Ascending aorta (tissue), 2 donors: ENCODE data around the gene CACNA1D. TPM values are rescaled to one million over a fixed set of nuclear protein-coding genes. Genes with fewer than 3 reads are reported as not detected.

Source experiments
- DNase-seq, 2 donors: peaks; one replicate each; pipeline ENCODE4 v3.0.0-alpha.2; 2019; ENCODE audit warnings: low spot score in 2 of 2
- H3K27ac ChIP-seq, 2 donors: fragments of 200-600 bp; sonication (generic); one replicate each; pipeline ENCODE4 v1.5.1; 2016 to 2017; ENCODE audit warnings: mild to moderate bottlenecking in 1 of 2
- H3K27me3 ChIP-seq: fragments of 200-600 bp; sonication (generic); one replicate; pipeline ENCODE4 v1.5.1; 2017
- H3K36me3 ChIP-seq, 2 donors: fragments of 200-600 bp; sonication (generic); one replicate each; pipeline ENCODE4 v1.5.1; 2016
- H3K4me1 ChIP-seq, 2 donors: fragments of 200-600 bp; sonication (generic); one replicate each; pipeline ENCODE4 v1.5.1; 2016 to 2017; ENCODE audit warnings: mild to moderate bottlenecking in 1 of 2
- H3K4me3 ChIP-seq, 2 donors: fragments of 200-600 bp; sonication (generic); one replicate each; pipeline ENCODE4 v1.5.1; 2016 to 2017; ENCODE audit warnings: mild to moderate bottlenecking in 1 of 2
- H3K9me3 ChIP-seq, 2 donors: fragments of 200-600 bp; sonication (generic); one replicate each; pipeline ENCODE4 v1.5.1; 2016
- intact Hi-C: fragments of 100-400 bp; cut with DNase I; formaldehyde crosslinking; loops from one replicate; pipeline ENCODE4 v1.15.1; 2023
- total RNA-seq: library from RNA; depleted of rRNA; stranded (reverse); fragments of >200 nt; gene quantifications from one replicate; pipeline ENCODE4 v1.1.0, GENCODE V29; 2016
- TF ChIP-seq, protein P1 (sequence below), 3 experiments: fragments of 200-600 bp in 2 of 3; fragments of 450-650 bp in 1 of 3; sonication (generic) in 2 of 3; IDR thresholded peaks; one replicate each; pipeline ENCODE4 v1.5.1; 2016 to 2019; ENCODE audit warnings: antibody characterized with exemption in 3 of 3, mild to moderate bottlenecking in 1 of 3, moderate library complexity in 1 of 3

The CACNA1D gene
- total RNA-seq, 1 donor from 2014 or later: 0.43 TPM

DNA sequence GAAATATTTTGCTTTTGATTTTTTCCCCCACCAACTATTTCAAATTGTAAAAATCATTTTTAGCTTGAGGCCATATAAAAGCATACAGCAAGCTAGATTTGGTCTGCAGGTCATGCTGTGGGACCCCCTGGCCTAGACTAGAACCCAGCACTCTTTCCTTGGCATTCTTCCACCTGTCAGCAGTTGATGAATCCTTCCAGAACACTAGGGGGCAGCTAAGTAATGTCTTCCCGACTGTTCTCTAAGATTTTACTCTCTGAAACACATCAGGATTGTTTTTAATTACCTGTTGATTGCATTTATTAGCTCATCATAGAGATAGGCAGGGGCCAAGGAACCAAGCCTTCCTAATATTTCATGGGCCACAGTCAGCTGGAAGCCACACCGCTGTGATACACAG lies 174.5 kb downstream of the CACNA1D start:
- no peak overlapping the region for H3K27ac ChIP-seq
- H3K36me3 ChIP-seq: no peaks in the 10 kb centered on the region
- no peaks in the 10 kb centered on the region for H3K27me3 ChIP-seq
- intact Hi-C loops: no loop called here
- no peak overlapping the region for H3K4me3 ChIP-seq
- no peak for DNase-seq
- TF ChIP-seq, protein P1, sequence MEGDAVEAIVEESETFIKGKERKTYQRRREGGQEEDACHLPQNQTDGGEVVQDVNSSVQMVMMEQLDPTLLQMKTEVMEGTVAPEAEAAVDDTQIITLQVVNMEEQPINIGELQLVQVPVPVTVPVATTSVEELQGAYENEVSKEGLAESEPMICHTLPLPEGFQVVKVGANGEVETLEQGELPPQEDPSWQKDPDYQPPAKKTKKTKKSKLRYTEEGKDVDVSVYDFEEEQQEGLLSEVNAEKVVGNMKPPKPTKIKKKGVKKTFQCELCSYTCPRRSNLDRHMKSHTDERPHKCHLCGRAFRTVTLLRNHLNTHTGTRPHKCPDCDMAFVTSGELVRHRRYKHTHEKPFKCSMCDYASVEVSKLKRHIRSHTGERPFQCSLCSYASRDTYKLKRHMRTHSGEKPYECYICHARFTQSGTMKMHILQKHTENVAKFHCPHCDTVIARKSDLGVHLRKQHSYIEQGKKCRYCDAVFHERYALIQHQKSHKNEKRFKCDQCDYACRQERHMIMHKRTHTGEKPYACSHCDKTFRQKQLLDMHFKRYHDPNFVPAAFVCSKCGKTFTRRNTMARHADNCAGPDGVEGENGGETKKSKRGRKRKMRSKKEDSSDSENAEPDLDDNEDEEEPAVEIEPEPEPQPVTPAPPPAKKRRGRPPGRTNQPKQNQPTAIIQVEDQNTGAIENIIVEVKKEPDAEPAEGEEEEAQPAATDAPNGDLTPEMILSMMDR (IDR thresholded peaks at IDR 0.05): no peak
- no peaks in the 10 kb centered on the region for H3K9me3 ChIP-seq
- H3K4me1 ChIP-seq: no peaks in the 10 kb centered on the region

DNA sequence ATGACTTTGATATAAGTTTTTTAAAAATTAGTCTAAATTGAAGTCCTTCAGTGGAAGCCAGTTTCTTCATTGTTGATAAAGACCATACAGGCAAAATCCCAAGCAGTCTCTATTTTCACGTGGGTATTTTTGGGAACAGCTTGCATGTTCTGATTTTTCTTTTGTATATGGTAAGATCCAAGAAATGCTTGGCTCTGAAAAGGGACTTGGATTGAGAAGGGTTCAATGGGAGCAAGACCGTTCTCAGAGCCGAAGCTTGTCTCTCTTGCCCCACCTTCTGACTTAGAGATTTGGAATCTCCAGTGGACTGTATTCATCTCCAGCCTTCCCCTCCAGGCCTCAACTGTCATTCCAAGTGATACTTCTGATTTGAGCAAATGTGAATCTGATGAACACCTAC lies 176.3 kb downstream of the CACNA1D start:
- H3K27ac ChIP-seq: no peak overlapping the region
- no peaks in the 10 kb centered on the region for H3K4me1 ChIP-seq
- no peaks in the 10 kb centered on the region for H3K27me3 ChIP-seq
- TF ChIP-seq, protein P1 (IDR thresholded peaks at IDR 0.05): no peak
- no peaks in the 10 kb centered on the region for H3K36me3 ChIP-seq
- H3K4me3 ChIP-seq: no peak overlapping the region
- no peaks in the 10 kb centered on the region for H3K9me3 ChIP-seq
- no peak for DNase-seq
- intact Hi-C loops: no loop called here

DNA sequence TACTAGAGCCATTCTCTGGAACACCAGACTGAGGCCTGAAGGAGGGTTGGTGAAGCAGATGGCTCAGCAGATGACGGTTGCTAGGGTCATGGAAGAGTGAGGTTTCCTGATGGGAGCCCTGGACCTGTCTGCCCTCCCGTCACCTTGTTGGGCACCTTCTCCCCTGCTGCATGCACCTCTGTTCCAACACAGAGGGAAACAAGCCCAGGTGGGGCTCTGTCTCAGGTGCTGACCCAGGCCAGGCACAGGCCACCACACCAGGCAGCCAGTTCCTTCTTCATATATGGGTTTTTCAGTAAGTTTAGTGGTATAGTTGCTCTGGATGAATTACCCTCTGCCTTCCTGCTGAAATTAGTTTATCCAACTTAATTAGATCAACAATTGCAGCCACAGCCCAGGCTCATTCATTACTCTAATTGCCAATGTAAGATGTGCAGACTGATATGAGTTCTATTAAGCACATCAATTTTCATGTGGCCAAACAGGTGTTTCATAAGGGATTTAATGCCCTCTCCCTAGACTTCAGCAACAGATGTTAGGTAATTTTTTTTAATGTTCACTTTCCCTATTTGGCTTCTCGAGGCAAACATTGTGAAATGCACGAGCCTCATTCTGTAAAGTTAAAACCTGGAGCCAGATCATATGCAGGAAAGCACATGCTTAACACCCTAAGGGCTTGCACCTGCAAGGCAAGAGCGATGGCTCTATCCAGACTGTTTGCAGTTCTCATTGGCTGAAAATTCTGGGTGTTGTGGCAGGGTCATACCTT lies 177.0 kb downstream of the CACNA1D start:
- intact Hi-C loops: no loop called here
- no peak for DNase-seq
- H3K27me3 ChIP-seq: no peaks in the 10 kb centered on the region
- no peaks in the 10 kb centered on the region for H3K9me3 ChIP-seq
- no peaks in the 10 kb centered on the region for H3K36me3 ChIP-seq
- no peak overlapping the region for H3K4me3 ChIP-seq
- no peak overlapping the region for H3K27ac ChIP-seq
- H3K4me1 ChIP-seq: no peaks in the 10 kb centered on the region
- TF ChIP-seq, protein P1 (IDR thresholded peaks at IDR 0.05): no peak

DNA sequence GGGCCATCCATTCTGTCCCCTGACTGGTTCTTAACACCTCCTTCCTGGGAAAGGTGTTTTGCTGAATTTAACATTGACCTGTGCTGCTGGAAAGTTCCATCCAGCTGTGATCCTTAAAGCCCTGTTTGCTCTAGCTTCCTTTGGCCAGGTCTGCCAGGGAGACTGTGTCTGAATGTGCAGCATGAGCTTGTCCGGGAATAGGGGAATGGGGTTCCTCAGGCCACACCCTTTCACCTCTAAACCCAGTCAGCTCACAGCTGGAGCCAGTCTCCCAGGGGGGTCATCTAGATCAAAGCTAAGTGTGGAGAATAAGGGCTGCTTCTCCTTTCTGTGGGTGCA lies 177.5 kb downstream of the CACNA1D start:
- no peak overlapping the region for H3K27ac ChIP-seq
- TF ChIP-seq, protein P1 (IDR thresholded peaks at IDR 0.05): no peak
- no peaks in the 10 kb centered on the region for H3K4me1 ChIP-seq
- H3K9me3 ChIP-seq: no peaks in the 10 kb centered on the region
- DNase-seq: no peak
- H3K36me3 ChIP-seq: no peaks in the 10 kb centered on the region
- H3K4me3 ChIP-seq: no peak overlapping the region
- intact Hi-C loops: no loop called here
- no peaks in the 10 kb centered on the region for H3K27me3 ChIP-seq

DNA sequence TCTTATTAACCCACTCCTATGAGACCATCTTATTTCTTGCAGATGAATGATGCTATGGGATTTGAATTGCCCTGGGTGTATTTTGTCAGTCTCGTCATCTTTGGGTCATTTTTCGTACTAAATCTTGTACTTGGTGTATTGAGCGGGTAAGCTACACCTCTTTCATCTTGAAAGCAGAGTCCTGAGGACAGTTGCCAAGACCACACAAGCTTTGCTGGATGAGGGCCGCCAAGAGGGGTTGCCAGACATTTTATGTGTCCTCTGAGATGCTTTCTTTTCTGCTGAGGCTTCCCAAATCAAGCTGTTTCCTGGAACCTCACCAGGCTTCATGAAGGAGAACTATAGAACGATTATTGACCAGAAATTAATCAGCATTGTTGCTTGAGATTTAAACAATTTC lies 178.6 kb downstream of the CACNA1D start:
- H3K27me3 ChIP-seq: no peaks in the 10 kb centered on the region
- no peaks in the 10 kb centered on the region for H3K36me3 ChIP-seq
- no peak for DNase-seq
- H3K27ac ChIP-seq: no peak overlapping the region
- H3K9me3 ChIP-seq: no peaks in the 10 kb centered on the region
- no peaks in the 10 kb centered on the region for H3K4me1 ChIP-seq
- intact Hi-C loops: no loop called here
- no peak overlapping the region for H3K4me3 ChIP-seq
- TF ChIP-seq, protein P1 (IDR thresholded peaks at IDR 0.05): no peak
